ENCODE data around the gene RAD52. TPM values are rescaled to one million over a fixed set of nuclear protein-coding genes. Genes with fewer than 3 reads are reported as not detected.

Gene RAD52
- polyA plus RNA-seq, 1 donor from 2014 or later, result 25.5 TPM

DNA sequence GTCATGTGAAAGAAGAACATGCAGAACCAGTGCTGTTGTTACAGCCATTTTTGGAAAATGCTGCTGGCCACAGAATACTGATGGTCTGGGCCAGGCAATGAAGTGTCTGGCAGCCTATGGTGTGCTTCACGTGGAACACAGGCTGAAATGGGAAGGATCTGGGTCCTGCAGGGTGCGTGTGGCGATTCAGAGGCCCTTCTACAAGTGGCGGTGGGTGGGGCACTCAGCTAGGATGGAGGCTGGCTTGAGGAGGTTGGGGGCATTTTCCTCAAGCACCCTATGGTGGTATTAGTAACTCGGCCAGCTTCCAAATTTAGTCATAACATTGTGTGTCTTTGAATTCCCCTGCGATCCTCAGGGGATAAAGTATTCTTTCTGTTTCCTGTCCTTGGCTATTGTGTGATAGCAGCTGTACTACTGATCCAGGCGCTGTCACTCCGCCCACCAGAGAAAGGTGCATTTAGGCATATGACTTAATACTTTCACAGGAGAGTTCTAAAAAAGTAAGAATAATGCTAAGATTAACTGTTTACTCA lies 9.2 kb upstream of the RAD52 start:
- TF ChIP-seq POLR2AphosphoS5 (IDR thresholded peaks at IDR 0.05) (no peak), SMC3 (conservative IDR thresholded peaks at IDR 0.05; ENCODE audit: poor library complexity) (no peak), EP300 (conservative IDR thresholded peaks at IDR 0.05; ENCODE audit: poor library complexity, severe bottlenecking) (no peak), RAD21 (conservative IDR thresholded peaks at IDR 0.05) (no peak), EZH2 (IDR thresholded peaks at IDR 0.05; ENCODE audit: borderline replicate concordance, insufficient read depth, low read length, poor library complexity, severe bottlenecking) (no peak), REST (IDR thresholded peaks at IDR 0.05; ENCODE audit: borderline replicate concordance) (no peak), TAF1 (IDR thresholded peaks at IDR 0.05; ENCODE audit: low read depth) (no peak), MXI1 (conservative IDR thresholded peaks at IDR 0.05; ENCODE audit: poor library complexity, severe bottlenecking) (no peak)
- TF ChIP-seq, protein P1, sequence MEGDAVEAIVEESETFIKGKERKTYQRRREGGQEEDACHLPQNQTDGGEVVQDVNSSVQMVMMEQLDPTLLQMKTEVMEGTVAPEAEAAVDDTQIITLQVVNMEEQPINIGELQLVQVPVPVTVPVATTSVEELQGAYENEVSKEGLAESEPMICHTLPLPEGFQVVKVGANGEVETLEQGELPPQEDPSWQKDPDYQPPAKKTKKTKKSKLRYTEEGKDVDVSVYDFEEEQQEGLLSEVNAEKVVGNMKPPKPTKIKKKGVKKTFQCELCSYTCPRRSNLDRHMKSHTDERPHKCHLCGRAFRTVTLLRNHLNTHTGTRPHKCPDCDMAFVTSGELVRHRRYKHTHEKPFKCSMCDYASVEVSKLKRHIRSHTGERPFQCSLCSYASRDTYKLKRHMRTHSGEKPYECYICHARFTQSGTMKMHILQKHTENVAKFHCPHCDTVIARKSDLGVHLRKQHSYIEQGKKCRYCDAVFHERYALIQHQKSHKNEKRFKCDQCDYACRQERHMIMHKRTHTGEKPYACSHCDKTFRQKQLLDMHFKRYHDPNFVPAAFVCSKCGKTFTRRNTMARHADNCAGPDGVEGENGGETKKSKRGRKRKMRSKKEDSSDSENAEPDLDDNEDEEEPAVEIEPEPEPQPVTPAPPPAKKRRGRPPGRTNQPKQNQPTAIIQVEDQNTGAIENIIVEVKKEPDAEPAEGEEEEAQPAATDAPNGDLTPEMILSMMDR (IDR thresholded peaks at IDR 0.05; ENCODE audit: poor library complexity, severe bottlenecking), result no peak
- no peak overlapping the region for H3K4me2 ChIP-seq (ENCODE audit: low read length)

DNA sequence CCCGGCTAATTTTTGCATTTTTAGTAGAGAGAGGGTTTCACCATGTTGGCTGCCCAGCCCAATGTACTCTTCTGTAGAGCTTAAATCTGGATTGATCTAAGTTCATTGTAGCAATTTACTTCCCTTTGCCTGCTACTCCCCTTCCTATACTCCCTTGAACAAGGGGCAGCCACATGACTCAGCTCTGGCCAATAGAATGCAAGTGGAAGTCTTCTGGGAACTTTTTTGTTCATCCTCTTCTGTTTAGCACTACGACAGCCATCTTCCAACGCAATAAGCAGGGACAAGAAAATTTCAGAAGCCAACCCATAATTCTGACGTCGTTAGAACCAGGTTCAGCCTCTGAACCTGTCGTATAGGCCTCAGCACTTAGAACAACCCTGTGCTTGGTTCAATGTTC lies 6.4 kb upstream of the RAD52 start:
- H3K9me3 ChIP-seq (ENCODE audit: low read length), result no peaks in the 10 kb centered on the region
- no peak overlapping the region for H2AFZ ChIP-seq (ENCODE audit: low read depth, low read length)

More for the DNA sequence above, 9.2 kb upstream of the RAD52 start:
- H2AFZ ChIP-seq (ENCODE audit: low read depth, low read length), result no peak overlapping the region
- no peaks in the 10 kb centered on the region for H3F3A ChIP-seq (ENCODE audit: insufficient read depth, low read length, poor library complexity, severe bottlenecking)
- H4K20me1 ChIP-seq (ENCODE audit: insufficient read depth), result no peaks in the 10 kb centered on the region
- H3K9me3 ChIP-seq (ENCODE audit: low read length), result no peaks in the 10 kb centered on the region
- H3K27me3 ChIP-seq (ENCODE audit: insufficient read depth, low read depth, low read length), result no peaks in the 10 kb centered on the region
- no peak overlapping the region for H3K4me3 ChIP-seq (ENCODE audit: low read length)
- H3K9me2 ChIP-seq (ENCODE audit: insufficient read depth, low read length), result no peaks in the 10 kb centered on the region
- H3K27ac ChIP-seq (ENCODE audit: low read length), result no peak overlapping the region
- no peak overlapping the region for H3K9ac ChIP-seq (ENCODE audit: low read length)
- no peaks in the 10 kb centered on the region for H3K79me2 ChIP-seq (replicated peaks; ENCODE audit: insufficient read depth, low read length)
- H3K36me3 ChIP-seq (ENCODE audit: insufficient read depth, low read length), result no peaks in the 10 kb centered on the region

More for the DNA sequence above, 6.4 kb upstream of the RAD52 start:
- Histone ChIP-seq H3K9me2 (ENCODE audit: insufficient read depth, low read length) (no peaks in the 10 kb centered on the region), H3K36me3 (ENCODE audit: insufficient read depth, low read length) (no peaks in the 10 kb centered on the region), H3F3A (ENCODE audit: insufficient read depth, low read length, poor library complexity, severe bottlenecking) (no peaks in the 10 kb centered on the region), H3K27ac (ENCODE audit: low read length) (no peak overlapping the region), H4K20me1 (ENCODE audit: insufficient read depth) (no peaks in the 10 kb centered on the region), H3K9ac (ENCODE audit: low read length) (no peak overlapping the region), H3K4me2 (ENCODE audit: low read length) (no peak overlapping the region), H3K79me2 (replicated peaks; ENCODE audit: insufficient read depth, low read length) (no peaks in the 10 kb centered on the region), H3K27me3 (ENCODE audit: insufficient read depth, low read depth, low read length) (no peaks in the 10 kb centered on the region), H3K4me3 (ENCODE audit: low read length) (no peak overlapping the region)
- no peak for TF ChIP-seq MXI1 (conservative IDR thresholded peaks at IDR 0.05; ENCODE audit: poor library complexity, severe bottlenecking)
- TF ChIP-seq POLR2AphosphoS5 (IDR thresholded peaks at IDR 0.05), result no peak
- TF ChIP-seq REST (IDR thresholded peaks at IDR 0.05; ENCODE audit: borderline replicate concordance), result no peak
- no peak for TF ChIP-seq EP300 (conservative IDR thresholded peaks at IDR 0.05; ENCODE audit: poor library complexity, severe bottlenecking)
- no peak for TF ChIP-seq TAF1 (IDR thresholded peaks at IDR 0.05; ENCODE audit: low read depth)

Measured in neural cell (in vitro differentiated cells).